Astrocyte of the hippocampus (primary cell): ENCODE results near the gene REPIN1.

Experiments
- DNase-seq: peaks from one replicate; pipeline ENCODE4 v3.0.0; 2011; ENCODE audit warnings: low read depth, low spot score

Gene REPIN1

DNA sequence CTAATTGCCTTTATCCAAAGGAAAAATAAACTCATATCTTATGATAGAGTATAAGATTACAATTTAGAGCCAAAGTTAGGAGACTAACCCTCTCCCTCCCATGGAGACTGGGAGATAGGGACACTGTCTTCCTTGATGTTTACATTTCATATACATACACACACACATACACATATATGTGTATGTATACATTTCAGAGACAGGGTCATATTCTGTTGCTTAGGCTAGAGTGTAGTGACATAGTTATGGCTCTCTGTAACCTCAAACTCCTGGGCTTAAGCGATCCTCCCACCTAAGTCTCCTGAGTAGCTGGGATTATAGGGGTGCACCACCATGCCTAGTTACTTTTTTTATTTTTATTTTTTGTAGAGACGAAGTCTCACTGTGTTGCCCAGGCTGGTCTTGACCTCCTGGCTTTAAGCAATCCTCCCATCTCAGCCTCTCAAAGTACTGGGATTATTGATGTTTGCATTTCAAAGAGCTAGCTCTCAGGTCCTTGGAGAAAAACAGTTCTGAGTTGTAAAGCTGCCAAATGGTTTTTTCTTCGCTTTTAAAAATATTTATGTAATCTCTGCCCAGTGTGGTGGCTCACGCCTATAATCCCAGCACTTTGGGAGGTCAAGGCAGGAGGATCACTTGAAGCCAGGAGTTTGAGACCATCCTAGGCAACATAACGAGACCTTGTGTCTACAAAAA, 8.1 kb upstream of the REPIN1 start:
- DNase-seq: no peak

DNA sequence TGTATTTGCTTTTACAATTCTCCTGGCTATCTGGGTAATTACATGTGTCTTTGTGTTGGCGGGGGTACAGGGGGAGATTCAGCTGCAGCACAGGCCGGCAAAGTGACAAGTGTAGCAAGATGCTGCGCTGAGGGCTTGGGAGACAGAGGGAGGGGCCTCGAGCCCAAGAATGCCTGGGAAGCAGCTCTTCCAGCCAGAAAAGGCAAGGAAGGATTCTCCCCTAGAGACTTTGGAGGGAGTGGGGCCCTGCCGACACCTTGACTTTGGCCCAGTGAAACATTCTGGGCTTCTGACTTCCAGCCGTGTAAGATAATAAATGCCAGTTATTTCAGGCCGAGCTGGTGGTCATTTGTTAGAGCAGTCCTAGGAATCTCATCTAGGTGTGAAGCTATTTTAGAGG, 7.2 kb upstream of the REPIN1 start:
- DNase-seq: no peak

DNA sequence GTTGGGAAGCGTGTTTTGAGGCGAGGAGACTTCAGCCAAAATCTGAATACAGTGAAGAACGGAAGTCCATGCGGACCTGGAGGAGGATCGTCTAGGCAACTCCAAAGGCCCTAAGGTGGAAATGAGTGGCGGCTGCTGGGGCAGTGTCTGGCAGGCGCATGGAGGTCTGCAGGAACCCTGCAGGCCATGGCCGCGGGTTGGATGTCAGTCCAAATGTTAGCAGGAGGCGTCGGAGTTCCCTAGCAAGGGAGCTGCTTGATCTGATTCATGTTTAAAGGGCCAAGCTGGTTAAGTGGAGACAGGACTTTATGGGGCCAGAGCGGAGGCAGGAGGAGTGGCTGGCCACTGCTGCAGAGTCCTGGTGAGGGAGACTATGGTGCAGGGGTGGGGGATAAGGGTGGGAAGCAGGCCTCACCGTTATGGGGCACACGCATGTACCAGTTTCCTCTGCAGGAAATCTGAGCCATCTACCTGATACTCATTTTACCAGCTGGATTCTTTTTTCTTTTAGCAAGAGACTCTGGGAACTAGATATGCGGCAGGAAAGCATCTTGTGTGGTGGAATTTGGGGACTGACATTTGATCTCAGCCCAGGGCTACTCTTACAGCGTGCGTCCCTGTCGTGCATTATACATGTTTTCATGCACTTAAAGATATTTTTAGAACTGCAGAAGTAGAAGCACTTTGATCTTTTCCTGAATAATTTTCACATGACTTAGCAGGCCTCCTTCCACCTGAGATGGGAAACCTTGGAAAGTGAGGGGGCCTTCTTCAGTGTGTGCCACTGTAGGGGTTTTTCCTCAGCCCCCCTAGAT, 6.6 kb upstream of the REPIN1 start:
- no peak for DNase-seq

DNA sequence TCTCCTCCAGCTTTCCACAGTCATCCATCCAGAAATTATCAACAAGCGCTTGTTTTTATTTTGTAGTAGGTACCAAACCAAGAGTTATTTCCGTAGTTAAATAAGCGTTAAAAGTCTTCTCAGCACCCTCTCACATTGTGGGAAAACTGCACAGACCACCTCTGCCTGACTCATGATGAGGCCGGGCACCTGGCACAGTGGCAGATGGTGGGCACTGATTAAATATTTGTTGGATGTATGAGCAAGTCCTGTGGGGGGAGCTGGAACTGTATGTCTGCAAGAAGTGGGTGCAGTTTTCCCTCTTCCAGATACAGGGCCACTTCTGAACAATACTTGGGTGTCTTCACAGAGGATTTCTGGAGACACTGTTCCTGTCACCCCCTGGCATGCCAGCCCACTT, 5.3 kb upstream of the REPIN1 start:
- DNase-seq: no peak

DNA sequence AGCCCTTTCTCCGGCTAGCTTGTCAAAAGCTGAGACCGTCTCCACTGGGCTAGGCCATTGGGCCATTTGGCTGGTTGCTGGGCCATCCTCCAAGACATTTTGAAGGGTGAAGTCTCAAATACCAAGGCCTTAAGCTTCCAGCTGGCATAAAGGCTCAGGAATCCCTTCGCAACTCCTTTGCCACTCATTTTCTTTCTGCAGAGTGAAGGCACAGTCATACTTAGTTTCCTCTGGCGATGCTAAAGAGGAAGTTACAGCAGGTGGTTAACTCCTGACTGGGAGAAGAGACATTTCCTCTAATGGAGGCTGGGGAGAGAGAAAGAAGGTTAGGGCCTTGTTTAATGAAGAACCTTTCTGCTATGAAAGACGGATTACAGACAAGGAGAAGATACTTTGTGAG, 4.8 kb upstream of the REPIN1 start:
- no peak for DNase-seq

DNA sequence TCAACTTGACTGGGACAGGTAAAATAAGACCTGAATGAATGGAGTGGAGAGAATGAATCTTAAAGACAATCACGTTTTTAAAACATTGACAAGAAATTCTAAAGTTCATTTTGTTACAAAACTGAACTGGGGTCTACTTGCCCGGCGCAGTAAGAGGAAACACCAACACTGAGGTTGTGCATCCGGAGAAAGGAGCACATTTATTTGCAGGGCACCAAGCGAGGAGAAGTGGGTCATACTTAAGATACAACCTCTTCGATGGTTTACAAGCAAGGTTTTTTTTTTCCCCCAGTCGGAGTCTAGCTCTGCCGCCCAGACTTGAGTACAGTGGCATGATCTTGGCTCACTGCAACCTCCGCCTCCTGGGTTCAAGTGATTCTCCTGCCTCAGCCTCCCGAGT, 3.4 kb upstream of the REPIN1 start:
- DNase-seq: no peak

DNA sequence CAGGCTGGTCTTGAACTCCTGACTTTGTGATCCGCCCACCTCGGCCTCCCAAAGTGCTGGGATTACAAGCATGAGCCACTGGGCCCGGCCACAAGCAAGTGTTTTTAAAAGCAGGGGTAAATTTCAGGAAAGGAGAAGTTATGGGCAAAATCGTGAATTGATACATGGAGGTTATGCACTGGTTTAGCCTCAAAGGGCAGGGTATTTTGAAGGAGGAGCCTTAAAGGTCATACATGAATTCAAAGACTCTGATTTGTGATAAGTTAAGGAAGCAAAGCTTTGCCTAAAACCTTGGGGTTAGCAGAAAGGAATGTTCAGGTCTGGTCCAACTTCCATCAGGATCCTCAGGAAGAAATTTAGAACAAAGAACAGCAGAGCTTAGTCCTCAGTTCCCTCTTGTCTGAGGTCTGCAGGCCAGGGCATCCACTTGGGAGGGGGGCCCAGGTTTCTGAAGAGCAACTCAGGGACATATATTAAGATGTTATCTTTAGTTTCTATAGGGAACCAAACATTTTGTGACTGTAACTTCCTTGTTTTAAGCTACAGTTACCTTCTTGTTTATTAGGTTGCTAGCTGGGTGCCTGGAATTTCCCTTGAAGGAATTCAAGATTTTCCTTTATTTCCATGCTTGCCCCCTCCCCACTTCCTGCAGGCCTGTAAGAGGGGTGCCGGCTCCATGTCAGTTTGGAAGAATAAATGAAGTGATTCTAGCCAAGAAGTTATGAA, 2.8 kb upstream of the REPIN1 start:
- DNase-seq: no peak

DNA sequence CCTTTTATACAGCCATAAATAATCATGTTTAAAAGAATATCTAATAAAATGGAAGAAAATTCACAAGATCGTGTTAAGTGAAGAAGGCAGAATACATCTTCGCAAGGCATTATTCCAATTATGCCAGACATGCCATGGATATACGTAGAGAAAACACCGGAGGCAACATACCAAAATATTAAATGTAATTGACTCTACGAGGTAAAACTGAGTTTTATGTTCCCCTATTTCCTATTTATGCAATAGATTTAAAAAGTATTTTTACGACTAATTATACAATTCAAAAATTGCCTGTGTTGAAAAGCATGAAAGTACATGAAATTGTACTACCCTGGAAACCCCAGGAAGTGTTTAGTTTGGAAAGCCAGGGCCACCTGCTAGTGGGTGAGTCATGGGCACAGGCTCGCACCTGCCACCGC, 936 bp upstream of the REPIN1 start:
- DNase-seq: no peak

DNA sequence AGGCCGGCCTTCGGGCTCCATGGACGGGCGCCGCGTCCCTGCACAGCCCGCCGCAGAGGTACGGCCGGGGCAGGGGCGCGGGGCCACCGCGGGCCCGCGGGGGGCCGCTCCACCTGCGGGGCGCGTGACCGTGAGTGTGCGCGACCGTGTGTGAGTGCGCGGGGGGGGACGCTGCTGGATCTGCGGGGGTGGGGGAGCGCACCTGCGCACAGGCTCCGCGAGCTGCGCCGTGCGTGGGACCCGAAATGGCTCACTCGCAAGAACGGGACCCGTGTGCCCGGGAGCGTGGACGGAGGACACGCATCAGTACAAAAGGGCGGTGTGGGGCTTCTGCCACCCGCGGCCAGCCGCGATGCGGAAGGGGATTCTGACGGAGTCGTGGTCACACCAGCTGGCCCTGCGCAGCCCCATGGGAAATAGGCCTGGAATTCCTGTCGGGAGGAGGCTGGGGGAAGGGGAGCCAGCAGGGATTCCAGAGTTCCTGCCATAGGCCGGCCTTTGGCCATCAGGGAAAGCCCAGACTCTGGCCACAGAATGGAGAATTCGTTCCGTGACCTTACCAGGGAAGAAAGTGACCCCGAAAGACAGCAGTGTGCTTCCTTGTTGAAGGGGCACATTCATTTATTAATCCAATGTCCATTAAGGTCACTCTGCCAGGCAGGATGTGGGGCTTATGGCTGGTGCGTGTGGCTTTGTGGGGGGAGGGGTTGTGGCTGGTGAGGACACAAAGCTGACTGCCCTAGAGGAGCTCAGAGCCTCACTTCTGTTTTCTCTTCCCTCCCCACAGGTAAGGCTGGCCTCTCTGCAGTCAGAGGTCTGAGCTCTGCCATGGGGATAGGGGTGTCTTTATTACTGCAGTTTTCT, 494 bp downstream of the REPIN1 start:
- peak; percentile 87 for DNase-seq

DNA sequence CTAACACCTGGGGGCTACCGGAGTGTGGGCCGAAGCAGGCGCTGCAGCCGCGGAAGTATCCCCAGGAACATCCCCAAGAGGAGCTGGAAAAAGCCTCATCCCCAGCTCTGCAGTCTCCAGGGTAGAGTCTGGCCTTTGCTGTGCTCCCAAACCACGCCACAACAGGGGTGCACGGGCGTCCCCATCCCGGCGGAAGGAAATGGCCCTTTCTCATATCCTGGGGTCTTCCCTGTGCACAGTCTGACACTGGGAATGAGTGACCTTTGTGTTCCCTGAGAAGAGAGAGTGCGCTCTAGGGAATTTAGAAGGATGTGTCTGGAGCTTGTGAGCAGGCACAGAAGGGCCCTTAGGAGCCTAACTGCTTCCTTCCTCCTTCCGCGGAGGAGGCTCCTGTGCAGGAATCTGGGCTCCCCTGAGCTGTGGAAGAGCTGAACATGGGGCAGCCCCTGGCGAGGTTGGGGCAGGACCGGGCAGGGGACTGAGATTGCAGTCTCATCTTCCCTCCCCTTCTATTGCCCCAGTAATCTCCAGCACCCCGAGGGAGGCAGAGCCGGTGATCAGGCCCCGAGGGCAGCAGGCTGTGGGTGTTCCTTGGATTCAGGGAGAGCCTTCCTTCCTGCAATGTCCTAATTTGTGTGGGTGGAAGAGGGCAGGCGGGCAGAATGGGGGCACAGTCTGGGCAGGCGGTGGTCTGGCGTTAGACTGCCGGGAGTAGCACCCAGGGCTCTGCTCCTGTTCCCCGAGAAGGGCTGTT, 1.3 kb downstream of the REPIN1 start:
- no peak for DNase-seq

DNA sequence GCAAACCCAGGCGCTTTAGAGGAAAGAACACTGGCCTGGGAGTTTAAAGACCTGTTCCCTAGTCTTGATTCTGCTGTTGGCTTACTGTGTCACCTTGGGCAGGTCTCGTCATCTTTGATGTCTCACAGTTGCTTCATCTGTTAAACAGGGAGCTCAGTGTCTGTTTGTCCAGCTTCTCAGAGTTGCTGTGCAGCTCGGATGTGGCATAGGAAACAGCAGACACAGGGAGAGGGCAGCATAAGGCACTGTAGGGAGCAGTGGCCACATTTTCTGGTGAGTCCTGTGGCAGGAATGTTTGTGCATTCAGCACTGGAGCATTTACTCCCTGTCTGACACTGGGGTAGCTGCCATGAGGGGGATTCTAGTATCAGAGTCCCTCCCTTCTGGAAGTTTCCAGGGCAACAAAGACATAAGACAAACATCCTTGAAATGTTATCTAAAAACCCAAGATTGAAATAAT, 2.0 kb downstream of the REPIN1 start:
- peak; percentile 85 for DNase-seq

DNA sequence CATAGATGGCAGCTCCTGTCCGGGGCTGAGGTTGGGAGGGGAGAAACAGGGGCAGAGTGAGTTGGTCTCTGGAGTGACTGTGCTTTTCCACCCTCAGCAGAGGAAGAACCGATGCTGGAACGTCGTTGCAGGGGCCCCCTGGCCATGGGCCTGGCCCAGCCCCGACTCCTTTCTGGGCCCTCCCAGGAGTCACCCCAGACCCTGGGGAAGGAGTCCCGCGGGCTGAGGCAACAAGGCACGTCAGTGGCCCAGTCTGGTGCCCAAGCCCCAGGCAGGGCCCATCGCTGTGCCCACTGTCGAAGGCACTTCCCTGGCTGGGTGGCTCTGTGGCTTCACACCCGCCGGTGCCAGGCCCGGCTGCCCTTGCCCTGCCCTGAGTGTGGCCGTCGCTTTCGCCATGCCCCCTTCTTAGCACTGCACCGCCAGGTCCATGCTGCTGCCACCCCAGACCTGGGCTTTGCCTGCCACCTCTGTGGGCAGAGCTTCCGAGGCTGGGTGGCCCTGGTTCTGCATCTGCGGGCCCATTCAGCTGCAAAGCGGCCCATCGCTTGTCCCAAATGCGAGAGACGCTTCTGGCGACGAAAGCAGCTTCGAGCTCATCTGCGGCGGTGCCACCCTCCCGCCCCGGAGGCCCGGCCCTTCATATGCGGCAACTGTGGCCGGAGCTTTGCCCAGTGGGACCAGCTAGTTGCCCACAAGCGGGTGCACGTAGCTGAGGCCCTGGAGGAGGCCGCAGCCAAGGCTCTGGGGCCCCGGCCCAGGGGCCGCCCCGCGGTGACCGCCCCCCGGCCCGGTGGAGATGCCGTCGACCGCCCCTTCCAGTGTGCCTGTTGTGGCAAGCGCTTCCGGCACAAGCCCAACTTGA, 2.7 kb downstream of the REPIN1 start:
- no peak for DNase-seq

DNA sequence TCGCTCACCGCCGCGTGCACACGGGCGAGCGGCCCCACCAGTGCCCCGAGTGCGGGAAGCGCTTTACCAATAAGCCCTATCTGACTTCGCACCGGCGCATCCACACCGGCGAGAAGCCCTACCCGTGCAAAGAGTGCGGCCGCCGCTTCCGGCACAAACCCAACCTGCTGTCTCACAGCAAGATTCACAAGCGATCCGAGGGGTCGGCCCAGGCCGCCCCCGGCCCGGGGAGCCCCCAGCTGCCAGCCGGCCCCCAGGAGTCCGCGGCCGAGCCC, 3.3 kb downstream of the REPIN1 start:
- no peak for DNase-seq

DNA sequence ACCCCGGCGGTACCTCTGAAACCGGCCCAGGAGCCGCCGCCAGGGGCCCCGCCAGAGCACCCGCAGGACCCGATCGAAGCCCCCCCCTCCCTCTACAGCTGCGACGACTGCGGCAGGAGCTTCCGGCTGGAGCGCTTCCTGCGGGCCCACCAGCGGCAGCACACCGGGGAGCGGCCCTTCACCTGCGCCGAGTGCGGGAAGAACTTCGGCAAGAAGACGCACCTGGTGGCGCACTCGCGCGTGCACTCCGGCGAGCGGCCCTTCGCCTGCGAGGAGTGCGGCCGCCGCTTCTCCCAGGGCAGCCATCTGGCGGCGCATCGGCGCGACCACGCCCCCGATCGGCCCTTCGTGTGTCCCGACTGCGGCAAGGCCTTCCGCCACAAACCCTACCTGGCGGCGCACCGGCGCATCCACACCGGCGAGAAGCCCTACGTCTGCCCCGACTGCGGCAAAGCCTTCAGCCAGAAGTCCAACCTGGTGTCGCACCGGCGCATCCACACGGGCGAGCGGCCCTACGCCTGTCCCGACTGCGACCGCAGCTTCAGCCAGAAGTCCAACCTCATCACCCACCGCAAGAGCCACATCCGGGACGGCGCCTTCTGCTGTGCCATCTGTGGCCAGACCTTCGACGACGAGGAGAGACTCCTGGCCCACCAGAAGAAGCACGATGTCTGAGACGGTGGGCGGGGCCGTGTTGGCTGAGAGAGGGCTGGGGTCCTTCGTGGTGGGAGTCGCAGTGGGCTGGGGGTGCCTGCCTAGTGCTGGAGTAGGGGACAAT, 3.8 kb downstream of the REPIN1 start:
- no peak for DNase-seq

DNA sequence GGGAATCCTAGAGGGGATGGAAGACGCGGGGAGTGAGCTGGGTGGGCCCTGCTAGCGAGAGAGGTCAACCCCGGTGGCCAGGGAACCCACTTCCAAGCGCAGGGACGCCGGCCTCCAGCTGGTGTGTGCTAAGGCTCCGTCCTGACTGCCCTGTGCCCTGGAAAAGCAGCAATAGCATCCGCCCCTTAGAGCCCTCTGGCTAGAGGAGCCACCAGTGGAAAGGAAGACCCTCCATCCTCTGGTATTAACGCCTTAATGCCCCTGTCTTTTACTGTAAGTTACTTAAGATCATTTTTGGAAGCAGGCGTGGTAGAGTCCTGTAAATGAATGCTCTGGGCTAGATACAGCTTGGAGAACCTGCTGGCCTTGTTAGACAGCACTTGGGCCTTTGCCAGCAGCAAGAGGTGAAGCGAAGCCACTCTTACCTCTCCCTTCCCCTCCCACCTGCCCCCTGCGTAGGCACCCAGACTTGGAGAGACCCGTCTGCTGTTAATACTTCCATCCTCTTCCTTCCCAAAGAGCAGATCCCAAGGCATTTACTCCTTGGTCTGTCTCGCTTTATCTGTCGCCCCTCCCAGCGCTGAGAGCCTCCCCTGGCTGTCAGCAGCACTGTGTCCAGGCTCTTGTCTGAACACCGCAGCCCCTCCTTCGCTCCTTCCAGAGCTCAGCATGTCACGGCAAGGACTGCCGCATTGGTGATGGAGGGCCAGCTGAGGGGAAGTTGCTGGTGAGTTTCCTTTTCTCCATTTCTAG, 4.6 kb downstream of the REPIN1 start:
- DNase-seq: no peak

DNA sequence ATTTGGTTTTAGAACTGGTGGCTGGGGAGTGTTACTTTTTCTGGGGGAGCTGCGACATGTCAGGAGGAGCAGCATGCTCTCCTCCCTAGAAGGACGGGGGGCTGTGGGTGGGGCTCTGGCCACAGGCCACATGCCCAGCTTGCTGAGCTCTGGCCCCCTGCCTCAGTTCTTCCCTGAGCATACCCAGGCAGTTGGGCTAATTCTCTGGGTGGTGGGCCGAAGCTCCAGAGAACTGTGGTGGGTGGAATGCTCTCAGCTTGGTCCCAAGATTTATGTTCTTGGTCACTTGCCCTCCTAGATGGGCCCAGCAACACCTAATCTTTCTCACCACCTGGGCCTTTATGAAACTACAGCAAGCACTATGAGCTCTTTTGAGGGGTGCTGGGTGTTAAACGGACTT, 5.4 kb downstream of the REPIN1 start:
- DNase-seq: no peak

DNA sequence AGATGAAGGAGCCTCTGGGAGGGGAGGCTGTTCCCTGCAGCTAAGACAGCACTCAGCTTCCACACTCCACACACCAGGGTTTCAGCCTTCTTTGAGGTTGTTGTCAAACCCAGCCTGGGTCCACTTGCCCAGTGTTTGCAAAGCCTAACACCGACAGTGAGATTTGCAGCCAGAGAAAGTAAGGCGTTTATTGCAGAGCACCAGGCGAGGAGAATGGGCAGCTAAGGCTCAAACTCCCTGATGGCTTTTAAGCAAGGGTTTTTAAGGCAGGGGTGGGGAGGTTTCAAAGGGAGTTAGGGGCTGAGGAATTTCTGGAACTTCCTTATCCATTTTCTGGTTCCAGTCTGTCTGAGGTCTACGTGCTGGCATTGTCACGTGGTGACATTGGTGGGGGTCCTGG, 5.8 kb downstream of the REPIN1 start:
- no peak for DNase-seq

DNA sequence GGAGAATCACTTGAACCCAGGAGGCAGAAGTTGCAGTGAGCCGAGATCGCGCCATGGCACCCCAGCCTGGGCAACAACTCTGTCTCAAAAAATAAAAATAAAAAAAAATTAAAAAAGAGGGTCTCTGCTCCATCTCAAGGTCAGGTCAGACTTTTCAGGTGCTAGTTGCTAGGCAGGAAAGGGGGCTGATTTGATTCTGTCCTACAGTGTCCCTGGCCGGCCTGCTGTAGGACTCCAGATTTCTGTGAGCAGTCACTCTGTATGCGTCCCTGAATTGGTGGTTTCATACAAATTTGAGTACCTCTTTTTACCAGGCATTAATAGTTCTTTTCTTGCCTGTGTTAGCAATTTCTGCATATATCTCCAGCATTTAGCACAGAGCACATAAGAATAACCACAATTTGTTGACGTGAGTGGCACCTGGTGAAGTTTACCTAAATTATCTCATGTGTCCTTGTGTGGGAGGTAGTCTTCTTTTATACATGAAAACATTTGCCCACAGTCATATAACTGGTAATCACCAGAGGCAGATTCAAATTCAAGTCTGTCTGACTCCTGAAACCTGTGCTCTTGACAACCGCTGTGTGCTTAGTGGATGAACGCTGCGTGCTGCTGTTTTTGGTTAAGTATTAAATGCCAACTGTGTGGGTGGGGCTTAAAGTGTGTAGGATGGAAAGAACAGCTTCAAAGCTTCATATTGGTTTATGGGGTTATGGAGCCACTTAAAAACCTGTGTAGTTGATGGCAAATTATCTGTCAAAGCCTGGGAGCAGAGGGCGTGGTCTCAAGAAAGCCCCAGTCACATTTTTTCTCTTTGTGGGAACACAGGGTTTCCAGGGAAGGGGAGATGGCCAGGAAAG, 7.3 kb downstream of the REPIN1 start:
- no peak for DNase-seq
